HG03342 (cell line): ENCODE results near the gene ALKBH5.
A peak's percentile ranks its signal among the peaks of the same experiment; 100 is the strongest.

Source experiments
- ATAC-seq: cut with Tn5 transposase; IDR thresholded peaks from one replicate; pipeline ENCODE4 v1.9.1; 2021; ENCODE audit warnings: mild to moderate bottlenecking, moderate library complexity; ENCODE audit not compliant: unreplicated experiment

The ALKBH5 gene

DNA sequence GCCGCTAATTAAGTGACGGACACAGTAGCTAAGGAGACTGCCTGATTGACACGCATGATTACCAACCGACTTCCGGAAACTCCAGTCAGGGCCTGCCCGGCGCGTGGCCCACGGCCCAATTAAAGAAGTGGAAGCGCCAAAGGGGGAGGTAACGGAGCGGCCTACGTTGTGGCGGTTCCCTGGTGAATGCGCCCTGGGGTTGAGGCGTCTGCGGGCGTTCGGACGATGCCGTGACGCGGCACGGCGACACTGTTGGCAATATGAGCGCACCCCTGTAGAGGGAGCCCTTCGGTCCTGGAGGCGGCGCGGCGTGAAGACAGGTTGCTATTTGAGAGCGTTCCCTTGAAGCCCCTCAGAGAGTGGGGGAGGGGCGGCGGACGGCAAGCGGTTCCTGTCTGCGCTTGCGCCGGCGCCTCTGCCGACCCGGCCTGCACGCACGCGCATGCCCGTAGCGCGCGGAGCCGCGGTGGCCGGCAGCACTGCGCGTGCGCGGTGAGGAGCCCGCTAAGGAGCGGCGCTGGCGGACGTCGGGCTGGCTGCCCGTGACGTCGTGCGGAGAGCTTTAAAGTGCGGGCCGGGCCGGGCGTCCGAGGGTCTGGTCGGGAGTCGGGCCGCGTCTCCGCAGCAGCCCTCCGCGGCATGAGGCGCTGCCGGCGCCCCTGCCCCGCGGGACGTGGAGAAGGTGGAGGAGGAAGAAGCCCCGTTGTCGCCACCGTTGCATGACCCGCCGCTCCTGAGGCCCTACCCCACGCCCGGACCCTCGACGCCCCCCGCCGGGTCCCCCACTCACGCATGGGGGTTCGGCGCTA is at the start of gene ALKBH5:
Gene ALKBH5, plus strand, starts transcription at position 495 of the 809 bp plus-strand sequence. CDS start 416 bp downstream, outside the sequence.
- peak; percentile 77 for ATAC-seq

DNA sequence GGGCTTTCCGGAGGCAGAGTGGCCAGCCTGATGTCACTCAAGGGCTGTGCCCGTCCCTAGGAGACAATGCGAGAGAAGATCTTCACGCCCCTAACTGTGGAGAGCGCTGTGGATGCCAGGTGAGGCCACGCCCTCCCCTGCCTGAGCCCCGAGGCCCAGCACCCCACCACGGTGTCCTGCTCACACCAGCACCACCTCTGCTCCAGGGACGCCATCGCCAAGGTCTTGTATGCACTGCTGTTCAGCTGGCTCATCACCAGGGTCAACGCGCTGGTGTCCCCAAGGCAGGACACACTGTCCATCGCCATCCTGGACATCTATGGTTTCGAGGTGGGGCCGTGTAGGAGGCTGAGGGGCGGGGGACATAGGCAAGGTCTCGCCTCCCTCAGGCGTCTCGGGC is 47.3 kb upstream of the ALKBH5 start:
- no peak for ATAC-seq

DNA sequence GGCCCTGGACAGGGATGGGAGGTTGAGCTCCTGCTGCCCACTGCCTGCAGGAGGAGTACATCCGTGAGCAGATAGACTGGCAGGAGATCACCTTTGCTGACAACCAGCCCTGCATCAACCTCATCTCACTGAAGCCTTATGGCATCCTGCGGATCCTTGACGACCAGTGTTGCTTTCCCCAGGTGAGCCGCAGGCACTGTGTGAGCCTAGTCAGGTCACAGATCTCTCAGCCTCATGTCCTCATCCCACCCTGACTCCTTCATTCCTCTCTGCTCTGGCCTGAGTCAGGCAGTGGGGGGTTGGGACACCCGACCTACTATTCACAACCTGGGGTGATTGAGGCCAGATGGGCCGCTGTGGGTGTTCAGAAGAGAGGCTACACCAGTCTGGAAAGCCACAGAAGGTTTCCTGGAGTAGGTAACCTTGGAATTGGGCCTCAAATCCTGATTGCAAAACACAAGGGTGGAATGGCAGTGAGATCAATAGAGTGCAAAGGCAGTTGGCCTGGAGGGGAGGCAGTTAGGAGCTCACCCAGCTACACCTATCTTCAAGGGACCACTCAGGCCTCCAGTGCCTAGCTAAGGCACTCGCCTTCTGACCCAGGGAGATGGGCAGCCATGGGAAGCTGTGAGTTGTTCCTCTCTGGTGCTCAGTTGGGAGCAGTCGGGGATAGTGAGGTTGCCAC is 45.4 kb upstream of the ALKBH5 start:
- ATAC-seq = no peak

DNA sequence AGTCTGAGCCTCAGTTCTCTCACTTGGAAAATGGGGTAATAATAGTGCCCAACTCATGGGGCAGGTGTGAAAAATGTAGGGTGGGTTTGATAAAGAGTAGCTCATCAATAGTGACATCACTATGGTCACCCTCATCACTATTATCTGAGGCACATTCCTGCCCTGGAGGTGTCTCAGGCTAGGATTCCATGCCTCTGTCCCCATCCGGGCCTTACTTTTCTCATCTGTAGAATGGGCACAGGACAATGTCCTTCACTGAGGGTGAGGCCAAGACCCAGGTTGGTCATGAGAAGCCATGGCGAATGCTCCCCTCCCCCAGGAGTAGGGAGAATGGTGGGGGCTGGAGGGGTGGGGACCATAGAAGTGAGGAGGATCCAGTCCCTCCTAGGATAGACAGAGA is 44.5 kb upstream of the ALKBH5 start:
- no peak for ATAC-seq

DNA sequence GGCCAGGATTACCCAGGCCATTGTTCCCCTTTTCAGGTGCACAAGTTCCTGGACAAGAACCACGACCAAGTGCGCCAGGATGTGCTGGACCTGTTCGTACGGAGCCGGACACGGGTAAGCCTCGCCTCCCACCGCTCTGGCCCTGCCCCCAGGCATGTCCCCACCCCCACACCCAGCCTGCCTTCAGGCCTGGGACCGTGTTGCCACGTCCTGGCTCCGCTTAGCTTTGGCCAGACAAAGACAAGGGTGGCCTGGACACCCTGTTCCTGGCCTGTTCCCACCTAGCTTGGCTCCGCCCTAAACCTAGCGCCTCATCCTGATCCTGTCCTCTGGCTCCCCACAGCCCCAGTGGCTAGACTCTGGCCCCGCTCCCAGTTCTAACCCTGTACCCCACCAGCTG is 44.1 kb upstream of the ALKBH5 start:
- ATAC-seq = no peak

DNA sequence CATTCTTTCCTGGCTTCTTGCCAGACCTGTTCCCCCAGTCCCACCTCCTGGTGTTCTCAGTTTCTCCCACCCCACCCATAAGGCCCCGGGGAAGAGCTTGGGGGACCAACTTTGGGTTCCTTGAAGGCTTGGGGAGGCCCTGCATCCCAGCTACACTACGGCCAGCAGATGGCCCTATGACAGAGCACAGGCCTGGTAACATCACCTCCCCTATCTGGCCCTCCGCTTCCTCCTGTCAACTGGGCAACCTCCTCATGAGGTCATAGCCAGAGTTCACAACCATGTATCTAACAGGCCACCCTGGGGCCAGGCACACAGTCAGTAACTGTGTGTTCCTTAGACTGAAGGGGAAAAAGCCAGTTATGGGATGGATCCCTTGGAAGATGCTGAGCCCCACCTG is 43.7 kb upstream of the ALKBH5 start:
- no peak for ATAC-seq

DNA sequence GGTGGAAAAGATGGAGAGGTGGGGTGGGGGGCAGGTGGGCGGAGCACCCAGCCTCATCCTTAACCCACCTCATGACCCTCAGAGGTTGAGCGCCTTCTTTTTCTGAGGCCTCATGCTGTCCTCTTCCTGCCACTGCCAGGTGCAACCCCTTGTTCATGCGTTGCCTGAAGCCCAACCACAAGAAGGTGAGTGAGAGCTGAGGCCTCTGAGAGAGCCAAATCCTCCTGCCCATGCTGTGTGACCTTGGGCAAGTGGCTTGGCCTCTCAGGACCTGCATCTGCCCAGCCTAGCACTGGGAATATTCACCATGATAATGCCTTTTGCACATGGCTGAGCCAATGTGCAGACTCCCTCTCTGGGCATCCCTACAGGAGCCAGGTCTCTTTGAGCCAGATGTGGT is 43.0 kb upstream of the ALKBH5 start:
- ATAC-seq = no peak

DNA sequence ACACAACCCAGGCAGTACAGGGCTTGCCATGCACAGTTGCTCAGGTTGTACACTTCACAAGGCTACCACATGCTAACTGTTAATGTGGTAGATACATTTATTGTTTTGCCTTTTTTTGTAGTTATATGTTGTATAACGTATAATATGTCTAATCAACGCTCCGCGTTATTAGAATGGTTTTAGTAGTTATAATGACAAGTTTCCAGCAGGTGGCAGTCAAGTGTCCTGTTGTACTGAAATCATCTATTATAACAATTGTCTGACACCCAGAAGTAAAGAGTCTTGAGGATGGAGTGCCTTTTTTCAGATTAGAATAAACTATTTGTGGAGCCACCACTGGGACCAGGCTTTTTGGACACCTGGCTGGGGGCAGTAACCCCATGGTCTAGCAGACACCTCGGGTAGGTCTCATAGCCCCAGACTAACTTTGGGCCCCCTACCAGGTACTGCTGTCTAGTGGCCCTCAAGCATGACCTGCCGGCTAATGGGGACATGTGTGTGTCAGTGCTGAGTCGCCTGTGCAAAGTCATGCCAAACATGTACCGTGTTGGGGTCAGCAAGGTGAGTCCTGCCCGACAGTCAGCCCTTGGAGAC is 42.3 kb upstream of the ALKBH5 start:
- ATAC-seq = no peak

DNA sequence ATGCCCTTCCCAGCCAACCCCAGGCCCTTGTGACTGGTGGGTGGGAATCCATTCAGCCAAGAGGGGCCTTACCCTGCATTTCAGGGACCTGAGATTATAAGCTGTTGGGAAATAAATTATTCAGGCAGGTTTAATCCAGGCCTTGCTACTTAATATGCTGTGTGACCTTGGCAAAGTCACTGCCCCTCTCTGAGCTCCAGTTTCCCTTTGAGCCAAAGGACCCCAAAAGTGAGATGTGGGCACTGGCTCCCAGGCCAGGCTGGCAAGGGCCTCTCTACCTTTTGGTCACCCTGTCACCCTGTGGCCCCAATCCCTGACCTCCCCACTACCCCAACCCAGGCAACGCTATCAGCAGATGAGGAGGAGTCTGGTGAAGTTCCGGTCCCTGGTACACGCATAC is 41.2 kb upstream of the ALKBH5 start:
- ATAC-seq = no peak

DNA sequence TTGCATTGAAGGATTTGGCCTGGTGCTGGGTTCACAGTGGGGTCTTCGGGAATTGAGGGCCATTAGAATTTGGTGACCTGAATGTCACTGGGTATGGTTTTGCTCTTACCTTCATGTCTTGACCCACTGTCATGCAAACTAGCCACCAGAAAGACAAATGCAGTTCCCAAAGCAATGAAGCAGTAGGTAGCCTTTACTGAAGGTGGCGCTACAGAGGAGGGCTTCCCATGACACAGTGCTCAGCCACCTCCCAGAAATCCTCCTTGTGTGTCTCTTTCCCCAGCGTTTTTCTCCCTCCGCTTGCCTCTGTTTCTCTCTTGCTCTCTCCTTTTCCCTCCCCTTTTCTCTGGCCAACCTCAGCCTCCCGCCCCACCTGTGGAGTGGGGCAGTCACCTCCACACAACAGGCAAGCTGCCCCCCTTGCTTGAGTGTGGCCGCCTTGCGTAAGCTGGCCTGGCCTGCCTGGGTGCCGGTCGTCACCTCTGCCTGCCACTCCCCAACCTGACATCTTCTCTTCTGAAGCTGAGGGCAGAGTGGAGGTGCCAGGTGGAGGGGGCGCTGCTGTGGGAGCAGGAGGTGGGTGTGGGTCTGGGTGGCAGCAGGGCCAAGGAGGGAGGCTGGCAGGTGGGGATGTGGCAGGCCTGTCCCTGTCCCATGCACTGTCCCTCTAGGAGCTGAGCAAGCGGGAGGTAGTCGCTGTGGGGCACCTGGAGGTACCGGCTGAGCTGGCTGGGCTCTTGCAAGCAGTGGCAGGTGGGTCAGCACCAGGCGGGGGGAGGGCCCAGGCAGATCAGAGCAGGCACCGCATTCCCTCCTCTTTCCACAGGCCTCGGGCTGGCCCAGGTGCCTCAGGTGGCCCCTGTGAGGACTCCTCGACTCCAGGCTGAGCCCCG is 40.3 kb upstream of the ALKBH5 start:
- ATAC-seq = no peak

DNA sequence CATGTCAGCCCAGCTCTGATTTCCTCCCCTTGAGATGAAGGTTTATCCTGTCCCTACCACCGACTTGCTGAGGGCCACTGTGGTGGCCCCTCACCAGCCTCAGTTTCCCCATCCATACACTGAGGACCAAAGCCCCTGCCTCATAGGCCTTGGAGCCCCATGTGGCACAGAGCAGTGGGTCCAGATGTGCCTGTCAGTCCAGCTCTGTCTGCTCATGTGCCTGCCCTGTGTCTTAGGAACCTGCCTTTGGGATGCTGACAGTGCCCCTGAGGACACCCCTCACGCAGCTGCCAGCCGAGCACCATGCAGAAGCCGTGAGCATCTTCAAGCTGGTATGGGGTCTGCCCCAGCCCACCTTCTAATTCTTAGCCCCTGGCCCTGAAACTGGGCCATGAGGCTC is 39.4 kb upstream of the ALKBH5 start:
- no peak for ATAC-seq

DNA sequence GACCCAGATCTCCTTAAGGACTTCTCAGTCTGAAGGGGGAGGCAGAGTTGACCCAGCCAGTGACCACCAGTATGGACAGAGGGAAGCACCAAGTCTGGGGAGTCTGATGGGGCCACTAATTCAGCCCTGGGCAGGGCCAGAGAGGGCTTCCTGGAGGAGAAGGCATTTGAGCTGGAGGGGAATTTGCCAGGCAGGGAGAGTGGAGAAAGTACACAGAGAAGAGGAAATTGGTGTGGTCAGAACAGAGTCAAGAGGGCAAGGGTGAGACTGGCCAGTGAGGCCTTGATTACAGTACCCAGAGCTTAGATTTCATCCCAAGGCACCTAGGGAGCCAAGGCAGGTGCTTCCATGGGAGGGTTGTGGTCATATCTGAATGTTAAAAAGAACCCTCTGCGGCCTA is 38.8 kb upstream of the ALKBH5 start:
- no peak for ATAC-seq

DNA sequence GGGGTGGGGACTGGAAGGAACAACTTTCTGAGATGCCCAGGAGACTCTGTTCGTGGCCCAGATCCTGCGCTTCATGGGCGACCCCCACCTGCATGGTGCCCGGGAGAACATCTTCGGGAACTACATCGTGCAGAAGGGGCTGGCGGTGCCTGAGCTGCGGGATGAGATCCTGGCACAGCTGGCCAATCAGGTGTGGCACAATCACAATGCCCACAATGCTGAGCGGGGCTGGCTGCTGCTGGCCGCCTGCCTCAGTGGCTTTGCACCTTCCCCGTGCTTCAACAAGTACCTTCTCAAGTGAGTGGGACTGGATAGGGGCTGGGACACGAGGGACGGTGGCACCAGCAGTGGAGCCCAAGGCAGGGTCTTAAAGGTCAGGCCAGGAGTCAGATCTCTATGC is 37.8 kb upstream of the ALKBH5 start:
- ATAC-seq = no peak

DNA sequence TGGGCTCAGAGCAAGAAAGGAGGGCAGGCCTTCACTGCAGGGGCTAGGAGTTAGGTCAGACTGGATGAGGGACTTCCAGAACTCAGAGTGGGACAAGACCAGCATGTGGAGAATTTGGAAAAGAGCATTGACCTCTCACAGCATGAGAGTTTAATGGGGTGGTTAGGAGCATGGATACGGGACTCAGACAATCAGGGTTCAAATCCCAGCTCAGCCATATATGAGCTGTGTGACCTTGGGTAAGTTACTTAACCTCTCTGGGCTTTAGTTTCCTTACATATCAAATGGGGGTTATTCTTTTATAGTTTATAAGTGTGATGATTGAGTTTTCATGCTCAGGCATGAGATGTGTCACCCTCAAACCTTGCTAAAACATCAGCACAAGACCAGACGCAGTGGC is 37.4 kb upstream of the ALKBH5 start:
- ATAC-seq = no peak

DNA sequence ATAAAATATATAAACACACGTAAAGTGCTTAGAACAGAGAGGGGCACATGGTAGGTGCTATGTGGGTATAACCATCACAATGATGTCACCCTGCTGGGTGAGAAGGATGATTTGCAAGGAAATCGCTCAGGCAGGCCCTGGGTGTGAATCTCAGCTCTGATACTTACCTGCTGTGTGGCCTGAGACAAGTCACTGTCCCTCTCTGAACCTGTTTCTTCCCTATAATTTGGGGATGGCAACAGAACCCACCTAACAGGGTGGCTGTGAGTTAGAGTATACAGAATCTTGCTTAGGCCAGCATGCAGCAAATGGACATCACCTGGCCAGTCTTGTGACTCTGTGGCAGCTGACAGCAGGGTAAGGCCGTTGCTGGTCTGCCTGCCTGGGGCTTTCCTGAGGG is 36.6 kb upstream of the ALKBH5 start:
- no peak for ATAC-seq

DNA sequence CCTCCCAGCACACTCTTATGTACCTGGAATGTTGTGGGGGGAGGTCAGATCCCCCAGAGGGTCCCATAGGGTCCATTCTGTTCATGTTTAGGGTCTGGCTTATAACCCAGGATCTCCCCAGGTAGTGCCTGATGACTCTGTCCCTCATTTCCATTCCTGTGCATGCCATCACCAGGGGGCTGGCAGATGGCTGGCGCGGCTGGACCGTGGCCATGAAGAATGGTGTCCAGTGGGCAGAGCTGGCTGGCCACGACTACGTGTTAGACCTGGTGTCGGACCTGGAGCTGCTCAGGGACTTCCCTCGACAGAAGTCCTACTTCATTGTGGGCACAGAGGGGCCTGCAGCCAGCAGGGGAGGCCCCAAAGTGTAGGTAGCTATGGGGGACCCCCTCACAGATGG is 35.0 kb upstream of the ALKBH5 start:
- ATAC-seq = no peak

DNA sequence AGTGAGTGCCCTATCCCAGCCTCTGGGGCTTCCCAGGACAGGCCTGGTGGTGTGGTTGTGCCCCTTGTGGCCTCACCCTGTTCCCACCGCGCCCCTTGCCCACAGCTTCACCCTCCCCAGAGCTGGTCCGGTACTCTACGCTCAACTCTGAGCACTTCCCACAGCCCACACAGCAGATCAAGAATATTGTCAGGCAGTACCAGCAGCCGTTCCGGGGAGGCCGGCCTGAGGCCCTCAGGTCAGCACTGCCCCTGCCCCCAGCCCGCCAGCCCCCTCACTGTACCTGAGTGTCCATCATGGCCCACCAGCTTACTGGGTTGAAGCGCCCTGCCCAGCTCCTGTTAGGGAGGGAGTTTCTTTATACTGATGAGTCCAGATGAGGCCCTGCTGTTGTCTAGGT is 32.3 kb upstream of the ALKBH5 start:
- no peak for ATAC-seq

DNA sequence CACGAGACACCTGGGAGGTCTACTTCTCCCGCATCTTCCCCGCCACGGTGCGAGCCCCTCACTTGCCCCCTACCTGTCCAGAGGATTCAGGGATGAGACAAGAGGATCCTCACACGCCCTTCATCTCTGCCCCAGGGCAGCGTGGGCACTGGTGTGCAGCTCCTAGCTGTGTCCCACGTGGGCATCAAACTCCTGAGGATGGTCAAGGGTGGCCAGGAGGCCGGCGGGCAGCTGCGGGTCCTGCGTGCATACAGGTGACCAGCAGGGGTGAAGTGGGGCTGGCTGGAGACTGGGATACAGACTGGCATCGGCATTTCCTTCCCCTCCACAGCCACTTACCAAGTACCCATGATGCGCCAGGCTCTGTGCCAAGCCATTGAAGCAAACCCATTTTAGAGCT is 28.4 kb upstream of the ALKBH5 start:
- ATAC-seq = no peak

DNA sequence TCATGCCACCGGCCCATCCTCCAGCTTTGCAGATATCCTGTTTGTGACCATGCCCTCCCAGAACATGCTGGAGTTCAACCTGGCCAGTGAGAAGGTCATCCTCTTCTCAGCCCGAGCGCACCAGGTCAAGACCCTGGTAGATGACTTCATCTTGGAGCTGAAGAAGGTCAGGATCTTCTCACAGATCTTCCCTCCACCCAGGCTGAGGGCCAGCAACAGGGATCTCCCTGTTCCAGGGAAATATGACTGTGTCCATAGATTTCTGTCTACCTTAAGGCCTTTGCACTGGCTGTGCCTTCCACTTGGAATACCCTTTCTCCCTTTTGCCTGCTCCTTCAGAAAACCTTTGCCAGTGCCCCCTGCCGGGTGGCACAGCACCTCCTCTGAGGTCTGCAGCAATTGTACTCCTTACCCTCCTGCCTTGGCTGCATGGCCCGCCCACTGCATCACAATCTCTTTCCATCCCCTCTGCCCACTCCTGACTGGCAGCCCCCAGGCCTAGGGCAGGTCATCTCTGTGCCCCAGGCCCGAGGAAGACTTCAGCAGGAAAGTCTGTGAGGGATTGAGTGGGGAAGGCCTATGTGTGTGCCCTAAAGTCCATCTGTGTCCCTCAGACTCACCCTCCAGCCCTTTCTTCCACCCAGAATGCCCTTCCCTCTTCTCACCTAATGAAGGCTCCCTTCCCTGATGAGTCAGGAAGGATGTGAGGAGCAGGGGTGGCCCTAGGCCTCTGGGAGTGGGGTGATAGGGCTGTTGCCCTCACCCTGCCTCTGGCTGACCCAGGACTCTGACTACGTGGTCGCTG is 27.3 kb upstream of the ALKBH5 start:
- no peak for ATAC-seq

DNA sequence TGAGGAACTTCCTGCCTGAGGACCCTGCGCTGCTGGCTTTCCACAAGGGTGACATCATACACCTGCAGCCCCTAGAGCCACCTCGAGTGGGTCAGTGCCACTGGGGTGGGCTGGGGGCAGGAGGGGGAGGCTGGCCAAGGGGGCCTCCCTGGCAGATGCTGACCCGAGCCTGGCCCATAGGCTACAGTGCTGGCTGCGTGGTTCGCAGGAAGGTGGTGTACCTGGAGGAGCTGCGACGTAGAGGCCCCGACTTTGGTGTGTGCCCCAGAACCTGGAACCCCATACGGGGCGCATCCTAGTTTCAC is 26.7 kb upstream of the ALKBH5 start:
- no peak for ATAC-seq
